ENCODE results near the gene MORN1.

Gene MORN1

DNA sequence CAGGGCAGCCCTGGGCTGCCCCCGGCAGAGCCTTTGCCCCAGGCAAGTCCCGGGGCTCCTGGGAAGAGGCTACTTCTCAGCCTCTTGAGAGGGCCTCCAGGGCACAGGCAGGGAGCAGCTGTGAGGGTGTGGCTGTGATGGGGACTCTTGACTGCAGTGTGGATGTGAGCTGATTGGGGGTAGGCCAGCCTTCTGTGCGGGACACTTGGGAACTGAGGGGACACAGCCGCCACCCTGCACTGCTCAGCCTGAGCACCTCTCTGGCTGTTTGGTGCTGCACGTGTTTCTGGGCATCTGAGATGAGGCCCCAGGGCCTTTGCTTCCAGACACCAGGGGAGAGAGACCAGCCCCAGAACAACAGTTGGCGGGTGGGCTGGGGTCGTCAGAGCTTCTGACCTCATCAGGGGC lies 101.2 kb downstream of the MORN1 start:
- no peak overlapping the region for H2AFZ ChIP-seq (ENCODE audit: low read length)
- peak overlapping the region; percentile 42 for H3K9ac ChIP-seq (ENCODE audit: low read depth, low read length, poor library complexity, severe bottlenecking)
- H4K20me1 ChIP-seq (ENCODE audit: insufficient read depth, low read length, poor library complexity, severe bottlenecking) = peaks cover 40% of the 10 kb centered on the region
- no peak for TF ChIP-seq EZH2phosphoT487 (IDR thresholded peaks at IDR 0.05; ENCODE audit: borderline replicate concordance)
- TF ChIP-seq, protein P1, sequence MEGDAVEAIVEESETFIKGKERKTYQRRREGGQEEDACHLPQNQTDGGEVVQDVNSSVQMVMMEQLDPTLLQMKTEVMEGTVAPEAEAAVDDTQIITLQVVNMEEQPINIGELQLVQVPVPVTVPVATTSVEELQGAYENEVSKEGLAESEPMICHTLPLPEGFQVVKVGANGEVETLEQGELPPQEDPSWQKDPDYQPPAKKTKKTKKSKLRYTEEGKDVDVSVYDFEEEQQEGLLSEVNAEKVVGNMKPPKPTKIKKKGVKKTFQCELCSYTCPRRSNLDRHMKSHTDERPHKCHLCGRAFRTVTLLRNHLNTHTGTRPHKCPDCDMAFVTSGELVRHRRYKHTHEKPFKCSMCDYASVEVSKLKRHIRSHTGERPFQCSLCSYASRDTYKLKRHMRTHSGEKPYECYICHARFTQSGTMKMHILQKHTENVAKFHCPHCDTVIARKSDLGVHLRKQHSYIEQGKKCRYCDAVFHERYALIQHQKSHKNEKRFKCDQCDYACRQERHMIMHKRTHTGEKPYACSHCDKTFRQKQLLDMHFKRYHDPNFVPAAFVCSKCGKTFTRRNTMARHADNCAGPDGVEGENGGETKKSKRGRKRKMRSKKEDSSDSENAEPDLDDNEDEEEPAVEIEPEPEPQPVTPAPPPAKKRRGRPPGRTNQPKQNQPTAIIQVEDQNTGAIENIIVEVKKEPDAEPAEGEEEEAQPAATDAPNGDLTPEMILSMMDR (conservative IDR thresholded peaks at IDR 0.05; ENCODE audit: low read length) = no peak
- peaks cover 50% of the 10 kb centered on the region for H3K4me1 ChIP-seq (ENCODE audit: insufficient read depth, low read length, poor library complexity, severe bottlenecking)
- H3K36me3 ChIP-seq (ENCODE audit: insufficient read depth, low read length) = no peaks in the 10 kb centered on the region
- H3K27me3 ChIP-seq (ENCODE audit: insufficient read depth, low read length, poor library complexity, severe bottlenecking) = no peaks in the 10 kb centered on the region
- H3K4me3 ChIP-seq (ENCODE audit: low read length, poor library complexity, severe bottlenecking) = peak overlapping the region; percentile 59
- H3F3A ChIP-seq (ENCODE audit: low read depth) = no peaks in the 10 kb centered on the region
- peaks cover 71% of the 10 kb centered on the region for H3K79me2 ChIP-seq (ENCODE audit: insufficient read depth, low read length)
- H3K4me2 ChIP-seq (ENCODE audit: low read depth, low read length, poor library complexity, severe bottlenecking) = peak overlapping the region; percentile 86
- no peaks in the 10 kb centered on the region for H3K9me2 ChIP-seq (replicated peaks; ENCODE audit: low read depth, low read length)
- no peaks in the 10 kb centered on the region for H3K9me3 ChIP-seq (ENCODE audit: insufficient read depth, low read depth, low read length)

DNA sequence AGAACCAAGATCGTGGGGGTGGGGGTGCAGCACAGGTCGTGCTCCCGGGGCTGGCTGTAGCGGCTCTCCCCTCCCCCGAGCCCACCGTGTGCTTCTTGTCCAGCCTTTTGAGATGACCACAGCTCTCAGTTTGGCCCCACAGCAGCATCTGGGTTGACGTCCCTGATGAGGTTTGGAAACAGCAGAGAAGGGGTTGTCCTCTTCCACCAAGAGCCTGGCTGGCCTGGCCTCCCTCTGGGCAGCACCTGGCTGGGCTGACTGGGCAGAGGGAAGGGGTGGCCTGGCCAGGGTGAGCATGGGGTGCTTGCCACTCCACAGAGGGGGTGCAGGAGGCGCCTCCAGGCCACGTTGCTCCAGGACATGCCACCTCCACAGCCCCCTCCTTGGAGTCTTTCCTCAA lies 101.7 kb downstream of the MORN1 start:
- H2AFZ ChIP-seq (ENCODE audit: low read length) = no peak overlapping the region
- no peaks in the 10 kb centered on the region for H3K9me2 ChIP-seq (replicated peaks; ENCODE audit: low read depth, low read length)
- H3K4me3 ChIP-seq (ENCODE audit: low read length, poor library complexity, severe bottlenecking) = no peak overlapping the region
- peaks cover 68% of the 10 kb centered on the region for H3K79me2 ChIP-seq (ENCODE audit: insufficient read depth, low read length)
- H3K4me2 ChIP-seq (ENCODE audit: low read depth, low read length, poor library complexity, severe bottlenecking) = peak overlapping the region; percentile 86
- no peaks in the 10 kb centered on the region for H3K27me3 ChIP-seq (ENCODE audit: insufficient read depth, low read length, poor library complexity, severe bottlenecking)
- H4K20me1 ChIP-seq (ENCODE audit: insufficient read depth, low read length, poor library complexity, severe bottlenecking) = peaks cover 40% of the 10 kb centered on the region
- H3F3A ChIP-seq (ENCODE audit: low read depth) = no peaks in the 10 kb centered on the region
- H3K9ac ChIP-seq (ENCODE audit: low read depth, low read length, poor library complexity, severe bottlenecking) = no peak overlapping the region
- no peaks in the 10 kb centered on the region for H3K9me3 ChIP-seq (ENCODE audit: insufficient read depth, low read depth, low read length)
- TF ChIP-seq, protein P1 (conservative IDR thresholded peaks at IDR 0.05; ENCODE audit: low read length) = no peak
- no peak for TF ChIP-seq EZH2phosphoT487 (IDR thresholded peaks at IDR 0.05; ENCODE audit: borderline replicate concordance)
- H3K4me1 ChIP-seq (ENCODE audit: insufficient read depth, low read length, poor library complexity, severe bottlenecking) = peaks cover 46% of the 10 kb centered on the region
- no peaks in the 10 kb centered on the region for H3K36me3 ChIP-seq (ENCODE audit: insufficient read depth, low read length)

DNA sequence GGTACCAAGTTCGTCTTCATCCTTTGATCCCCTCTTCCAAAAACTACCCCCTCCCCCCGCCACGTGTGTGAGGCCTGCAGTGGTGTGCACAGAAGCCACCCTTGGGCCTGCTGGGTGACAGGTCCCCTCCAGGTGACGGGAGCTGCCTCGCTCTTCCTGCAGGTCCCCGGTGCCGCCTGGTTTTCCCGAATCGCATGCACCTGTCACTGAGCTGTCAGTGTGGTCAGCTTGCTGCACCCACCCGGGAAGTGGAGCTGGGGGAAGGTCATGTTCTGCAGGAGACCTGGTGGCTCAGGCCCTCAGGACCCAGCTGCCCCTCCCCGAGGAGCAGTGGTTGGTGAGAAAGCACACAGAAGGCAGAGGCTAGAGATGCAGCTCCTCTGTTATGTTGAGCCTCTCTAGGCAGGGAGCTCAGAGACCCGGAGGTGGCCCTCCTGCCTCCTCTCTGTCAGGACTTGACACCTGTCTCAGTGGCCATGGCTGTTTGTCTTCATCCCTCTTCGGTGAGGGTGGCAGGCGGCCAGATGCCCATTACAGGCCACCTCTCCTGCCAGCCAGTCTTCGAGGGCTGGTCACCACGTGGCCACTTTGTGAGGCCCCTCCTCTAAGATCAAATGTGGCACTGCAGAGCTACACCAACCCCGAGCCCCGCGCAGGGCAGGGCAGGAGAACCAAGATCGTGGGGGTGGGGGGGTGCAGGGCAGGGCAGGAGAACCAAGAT lies 102.4 kb downstream of the MORN1 start:
- Histone ChIP-seq H3K79me2 (ENCODE audit: insufficient read depth, low read length) (peaks cover 67% of the 10 kb centered on the region), H3K27me3 (ENCODE audit: insufficient read depth, low read length, poor library complexity, severe bottlenecking) (no peaks in the 10 kb centered on the region), H3K4me1 (ENCODE audit: insufficient read depth, low read length, poor library complexity, severe bottlenecking) (peaks cover 39% of the 10 kb centered on the region), H2AFZ (ENCODE audit: low read length) (no peak overlapping the region), H4K20me1 (ENCODE audit: insufficient read depth, low read length, poor library complexity, severe bottlenecking) (peaks cover 40% of the 10 kb centered on the region), H3K4me3 (ENCODE audit: low read length, poor library complexity, severe bottlenecking) (no peak overlapping the region), H3K9ac (ENCODE audit: low read depth, low read length, poor library complexity, severe bottlenecking) (no peak overlapping the region), H3F3A (ENCODE audit: low read depth) (no peaks in the 10 kb centered on the region), H3K36me3 (ENCODE audit: insufficient read depth, low read length) (no peaks in the 10 kb centered on the region), H3K9me3 (ENCODE audit: insufficient read depth, low read depth, low read length) (no peaks in the 10 kb centered on the region), H3K4me2 (ENCODE audit: low read depth, low read length, poor library complexity, severe bottlenecking) (no peak overlapping the region), H3K9me2 (replicated peaks; ENCODE audit: low read depth, low read length) (no peaks in the 10 kb centered on the region)
- TF ChIP-seq EZH2phosphoT487 (IDR thresholded peaks at IDR 0.05; ENCODE audit: borderline replicate concordance) = no peak
- TF ChIP-seq, protein P1 (conservative IDR thresholded peaks at IDR 0.05; ENCODE audit: low read length) = no peak
